ENCODE results near the gene SPACA4. TPM values are rescaled to one million over a fixed set of nuclear protein-coding genes. Genes with fewer than 3 reads are reported as not detected.

SPACA4 gene
- total and polyA plus RNA-seq, 10 of the 15 experiments (the other 5 are each of a cell fraction or from before 2014, with no cell fraction given) = not detected

DNA sequence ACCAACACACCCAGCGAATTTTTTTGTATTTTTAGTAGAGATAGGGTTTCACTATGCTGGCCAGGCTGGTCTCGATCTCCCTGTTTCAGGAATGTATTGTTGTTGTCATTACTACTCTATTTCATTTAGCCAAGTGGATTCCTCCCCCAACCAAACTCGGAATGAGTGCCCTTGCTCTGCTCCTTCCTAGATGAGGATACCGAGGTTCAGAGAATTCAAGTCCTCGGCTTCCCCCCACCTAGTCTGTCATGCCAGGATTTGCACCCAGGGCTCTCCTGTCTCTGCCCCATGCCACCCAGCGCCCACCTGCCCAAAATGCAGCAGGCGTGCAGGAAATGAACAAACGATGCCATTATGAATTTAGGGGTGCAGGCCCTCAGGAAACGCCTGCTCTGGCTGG, 3.5 kb upstream of the SPACA4 start:
- Histone ChIP-seq H3K9ac (ENCODE audit: control insufficient read depth, insufficient read depth, low read length) (no peak overlapping the region), H4K20me1 (ENCODE audit: control insufficient read depth, insufficient read depth) (no peaks in the 10 kb centered on the region), H3K27ac (ENCODE audit: control insufficient read depth, insufficient read depth) (no peak overlapping the region), H3K9me3 (replicated peaks; ENCODE audit: control insufficient read depth, insufficient read depth, low read length) (no peaks in the 10 kb centered on the region), H2AFZ (ENCODE audit: control insufficient read depth, low read depth, low read length) (no peak overlapping the region), H3K79me2 (ENCODE audit: control insufficient read depth, insufficient read depth, low read length) (no peaks in the 10 kb centered on the region), H3K4me1 (ENCODE audit: control insufficient read depth, insufficient read depth, low read length) (no peaks in the 10 kb centered on the region), H3K4me3 (no peak overlapping the region), H3K4me2 (ENCODE audit: control insufficient read depth, insufficient read depth) (no peak overlapping the region), H3K27me3 (replicated peaks in 1 of 2; ENCODE audit: control insufficient read depth in 2 of 2, insufficient read depth in 2 of 2, low read length in 1 of 2) (no peaks in the 10 kb centered on the region), H3K36me3 (ENCODE audit: control insufficient read depth in 2 of 2, insufficient read depth in 2 of 2, low read length in 1 of 2) (no peaks in the 10 kb centered on the region)
- ChIA-PET POLR2A (no interaction called here), CTCF (no interaction called here), RAD21 (ENCODE audit: unreplicated experiment) (no interaction called here), SMC1A (ENCODE audit: uncharacterized antibody, unreplicated experiment) (no interaction called here)
- no TSS peak for BruUV-seq (replicated peaks)
- DNase-seq (ENCODE audit: low read depth, low spot score) (no peak), ATAC-seq (no peak), FAIRE-seq (no peak)
- 46% methylated on average over 9 of the region's 9 CpGs for whole genome bisulfite sequencing (ENCODE audit: insufficient coverage, insufficient replicate concordance, low lambda C conversion rate, missing lambda C conversion rate)
- intact Hi-C loops (cut with micrococcal nuclease; ENCODE audit: unreplicated experiment) (no loop called here), in situ Hi-C loops (cut with MboI) (no loop called here)
- no peak for TF ChIP-seq TARDBP (IDR thresholded peaks at IDR 0.05; ENCODE audit: borderline replicate concordance)
- TF ChIP-seq, protein P1, sequence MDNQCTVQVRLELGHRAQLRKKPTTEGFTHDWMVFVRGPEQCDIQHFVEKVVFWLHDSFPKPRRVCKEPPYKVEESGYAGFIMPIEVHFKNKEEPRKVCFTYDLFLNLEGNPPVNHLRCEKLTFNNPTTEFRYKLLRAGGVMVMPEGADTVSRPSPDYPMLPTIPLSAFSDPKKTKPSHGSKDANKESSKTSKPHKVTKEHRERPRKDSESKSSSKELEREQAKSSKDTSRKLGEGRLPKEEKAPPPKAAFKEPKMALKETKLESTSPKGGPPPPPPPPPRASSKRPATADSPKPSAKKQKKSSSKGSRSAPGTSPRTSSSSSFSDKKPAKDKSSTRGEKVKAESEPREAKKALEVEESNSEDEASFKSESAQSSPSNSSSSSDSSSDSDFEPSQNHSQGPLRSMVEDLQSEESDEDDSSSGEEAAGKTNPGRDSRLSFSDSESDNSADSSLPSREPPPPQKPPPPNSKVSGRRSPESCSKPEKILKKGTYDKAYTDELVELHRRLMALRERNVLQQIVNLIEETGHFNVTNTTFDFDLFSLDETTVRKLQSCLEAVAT (IDR thresholded peaks at IDR 0.05) = no peak
- no peak for TF ChIP-seq CREB1 (IDR thresholded peaks at IDR 0.05; ENCODE audit: low read depth)
- TF ChIP-seq, protein P2, sequence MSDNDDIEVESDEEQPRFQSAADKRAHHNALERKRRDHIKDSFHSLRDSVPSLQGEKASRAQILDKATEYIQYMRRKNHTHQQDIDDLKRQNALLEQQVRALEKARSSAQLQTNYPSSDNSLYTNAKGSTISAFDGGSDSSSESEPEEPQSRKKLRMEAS (IDR thresholded peaks at IDR 0.05; ENCODE audit: low read depth, low read length) = no peak
- TF ChIP-seq, protein P3, sequence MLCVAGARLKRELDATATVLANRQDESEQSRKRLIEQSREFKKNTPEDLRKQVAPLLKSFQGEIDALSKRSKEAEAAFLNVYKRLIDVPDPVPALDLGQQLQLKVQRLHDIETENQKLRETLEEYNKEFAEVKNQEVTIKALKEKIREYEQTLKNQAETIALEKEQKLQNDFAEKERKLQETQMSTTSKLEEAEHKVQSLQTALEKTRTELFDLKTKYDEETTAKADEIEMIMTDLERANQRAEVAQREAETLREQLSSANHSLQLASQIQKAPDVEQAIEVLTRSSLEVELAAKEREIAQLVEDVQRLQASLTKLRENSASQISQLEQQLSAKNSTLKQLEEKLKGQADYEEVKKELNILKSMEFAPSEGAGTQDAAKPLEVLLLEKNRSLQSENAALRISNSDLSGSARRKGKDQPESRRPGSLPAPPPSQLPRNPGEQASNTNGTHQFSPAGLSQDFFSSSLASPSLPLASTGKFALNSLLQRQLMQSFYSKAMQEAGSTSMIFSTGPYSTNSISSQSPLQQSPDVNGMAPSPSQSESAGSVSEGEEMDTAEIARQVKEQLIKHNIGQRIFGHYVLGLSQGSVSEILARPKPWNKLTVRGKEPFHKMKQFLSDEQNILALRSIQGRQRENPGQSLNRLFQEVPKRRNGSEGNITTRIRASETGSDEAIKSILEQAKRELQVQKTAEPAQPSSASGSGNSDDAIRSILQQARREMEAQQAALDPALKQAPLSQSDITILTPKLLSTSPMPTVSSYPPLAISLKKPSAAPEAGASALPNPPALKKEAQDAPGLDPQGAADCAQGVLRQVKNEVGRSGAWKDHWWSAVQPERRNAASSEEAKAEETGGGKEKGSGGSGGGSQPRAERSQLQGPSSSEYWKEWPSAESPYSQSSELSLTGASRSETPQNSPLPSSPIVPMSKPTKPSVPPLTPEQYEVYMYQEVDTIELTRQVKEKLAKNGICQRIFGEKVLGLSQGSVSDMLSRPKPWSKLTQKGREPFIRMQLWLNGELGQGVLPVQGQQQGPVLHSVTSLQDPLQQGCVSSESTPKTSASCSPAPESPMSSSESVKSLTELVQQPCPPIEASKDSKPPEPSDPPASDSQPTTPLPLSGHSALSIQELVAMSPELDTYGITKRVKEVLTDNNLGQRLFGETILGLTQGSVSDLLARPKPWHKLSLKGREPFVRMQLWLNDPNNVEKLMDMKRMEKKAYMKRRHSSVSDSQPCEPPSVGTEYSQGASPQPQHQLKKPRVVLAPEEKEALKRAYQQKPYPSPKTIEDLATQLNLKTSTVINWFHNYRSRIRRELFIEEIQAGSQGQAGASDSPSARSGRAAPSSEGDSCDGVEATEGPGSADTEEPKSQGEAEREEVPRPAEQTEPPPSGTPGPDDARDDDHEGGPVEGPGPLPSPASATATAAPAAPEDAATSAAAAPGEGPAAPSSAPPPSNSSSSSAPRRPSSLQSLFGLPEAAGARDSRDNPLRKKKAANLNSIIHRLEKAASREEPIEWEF (IDR thresholded peaks at IDR 0.05; ENCODE audit: insufficient replicate concordance, low read depth, low read length) = no peak
- TF ChIP-seq, protein P4, sequence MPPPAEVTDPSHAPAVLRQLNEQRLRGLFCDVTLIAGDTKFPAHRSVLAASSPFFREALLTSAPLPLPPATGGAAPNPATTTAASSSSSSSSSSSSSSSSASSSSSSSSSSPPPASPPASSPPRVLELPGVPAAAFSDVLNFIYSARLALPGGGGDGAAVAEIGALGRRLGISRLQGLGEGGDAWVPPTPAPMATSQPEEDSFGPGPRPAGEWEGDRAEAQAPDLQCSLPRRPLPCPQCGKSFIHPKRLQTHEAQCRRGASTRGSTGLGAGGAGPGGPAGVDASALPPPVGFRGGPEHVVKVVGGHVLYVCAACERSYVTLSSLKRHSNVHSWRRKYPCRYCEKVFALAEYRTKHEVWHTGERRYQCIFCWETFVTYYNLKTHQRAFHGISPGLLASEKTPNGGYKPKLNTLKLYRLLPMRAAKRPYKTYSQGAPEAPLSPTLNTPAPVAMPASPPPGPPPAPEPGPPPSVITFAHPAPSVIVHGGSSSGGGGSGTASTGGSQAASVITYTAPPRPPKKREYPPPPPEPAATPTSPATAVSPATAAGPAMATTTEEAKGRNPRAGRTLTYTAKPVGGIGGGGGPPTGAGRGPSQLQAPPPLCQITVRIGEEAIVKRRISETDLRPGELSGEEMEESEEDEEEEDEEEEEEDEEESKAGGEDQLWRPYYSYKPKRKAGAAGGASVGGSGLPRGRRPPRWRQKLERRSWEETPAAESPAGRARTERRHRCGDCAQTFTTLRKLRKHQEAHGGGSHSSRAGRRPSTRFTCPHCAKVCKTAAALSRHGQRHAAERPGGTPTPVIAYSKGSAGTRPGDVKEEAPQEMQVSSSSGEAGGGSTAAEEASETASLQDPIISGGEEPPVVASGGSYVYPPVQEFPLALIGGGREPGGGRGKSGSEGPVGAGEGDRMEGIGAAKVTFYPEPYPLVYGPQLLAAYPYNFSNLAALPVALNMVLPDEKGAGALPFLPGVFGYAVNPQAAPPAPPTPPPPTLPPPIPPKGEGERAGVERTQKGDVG (CRISPR knock-in tag; IDR thresholded peaks at IDR 0.05) = no peak
- TF ChIP-seq FOXK2 (IDR thresholded peaks at IDR 0.05) = no peak
- no peak for TF ChIP-seq IKZF2 (IDR thresholded peaks at IDR 0.05)
- TF ChIP-seq, protein P5, sequence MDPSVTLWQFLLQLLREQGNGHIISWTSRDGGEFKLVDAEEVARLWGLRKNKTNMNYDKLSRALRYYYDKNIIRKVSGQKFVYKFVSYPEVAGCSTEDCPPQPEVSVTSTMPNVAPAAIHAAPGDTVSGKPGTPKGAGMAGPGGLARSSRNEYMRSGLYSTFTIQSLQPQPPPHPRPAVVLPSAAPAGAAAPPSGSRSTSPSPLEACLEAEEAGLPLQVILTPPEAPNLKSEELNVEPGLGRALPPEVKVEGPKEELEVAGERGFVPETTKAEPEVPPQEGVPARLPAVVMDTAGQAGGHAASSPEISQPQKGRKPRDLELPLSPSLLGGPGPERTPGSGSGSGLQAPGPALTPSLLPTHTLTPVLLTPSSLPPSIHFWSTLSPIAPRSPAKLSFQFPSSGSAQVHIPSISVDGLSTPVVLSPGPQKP (IDR thresholded peaks at IDR 0.05; ENCODE audit: low read depth, low read length) = no peak
- no peak for TF ChIP-seq POLR2A (IDR thresholded peaks at IDR 0.05; ENCODE audit: low read depth, low read length)
- no peak for TF ChIP-seq ZNF274 (IDR thresholded peaks at IDR 0.05; ENCODE audit: insufficient read depth, insufficient read length)
- TF ChIP-seq TBL1XR1 (IDR thresholded peaks at IDR 0.05; ENCODE audit: low read depth, low read length) = no peak

Measured in GM12878 (cell line).